ENCODE data around the gene PNPLA4.

DNA sequence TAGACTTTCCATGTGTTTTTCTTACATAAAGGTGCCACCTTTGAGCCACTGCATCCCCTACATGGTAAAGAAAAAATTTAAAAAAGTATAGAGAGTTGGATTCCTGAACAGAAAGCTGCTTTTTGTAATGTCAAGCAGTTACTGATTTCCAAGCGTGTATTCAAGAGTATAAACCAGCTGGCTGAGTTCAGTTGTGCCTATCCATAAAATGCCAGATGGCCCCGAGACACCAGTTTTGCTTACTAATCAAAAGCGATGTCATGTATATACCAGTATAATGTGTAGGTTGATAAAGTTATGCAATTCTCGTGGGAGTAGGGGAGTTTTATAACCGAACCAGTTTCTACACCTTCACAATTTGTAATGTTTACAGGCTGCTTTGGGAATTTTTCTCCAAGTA lies 26.2 kb upstream of the PNPLA4 start:
- TF ChIP-seq, protein P1, sequence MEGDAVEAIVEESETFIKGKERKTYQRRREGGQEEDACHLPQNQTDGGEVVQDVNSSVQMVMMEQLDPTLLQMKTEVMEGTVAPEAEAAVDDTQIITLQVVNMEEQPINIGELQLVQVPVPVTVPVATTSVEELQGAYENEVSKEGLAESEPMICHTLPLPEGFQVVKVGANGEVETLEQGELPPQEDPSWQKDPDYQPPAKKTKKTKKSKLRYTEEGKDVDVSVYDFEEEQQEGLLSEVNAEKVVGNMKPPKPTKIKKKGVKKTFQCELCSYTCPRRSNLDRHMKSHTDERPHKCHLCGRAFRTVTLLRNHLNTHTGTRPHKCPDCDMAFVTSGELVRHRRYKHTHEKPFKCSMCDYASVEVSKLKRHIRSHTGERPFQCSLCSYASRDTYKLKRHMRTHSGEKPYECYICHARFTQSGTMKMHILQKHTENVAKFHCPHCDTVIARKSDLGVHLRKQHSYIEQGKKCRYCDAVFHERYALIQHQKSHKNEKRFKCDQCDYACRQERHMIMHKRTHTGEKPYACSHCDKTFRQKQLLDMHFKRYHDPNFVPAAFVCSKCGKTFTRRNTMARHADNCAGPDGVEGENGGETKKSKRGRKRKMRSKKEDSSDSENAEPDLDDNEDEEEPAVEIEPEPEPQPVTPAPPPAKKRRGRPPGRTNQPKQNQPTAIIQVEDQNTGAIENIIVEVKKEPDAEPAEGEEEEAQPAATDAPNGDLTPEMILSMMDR (IDR thresholded peaks at IDR 0.05), result no peak
- no peak for TF ChIP-seq POLR2A (IDR thresholded peaks at IDR 0.05)
